HepG2 (cell line): ENCODE results near the gene RNF114. TPM values are rescaled to one million over a fixed set of nuclear protein-coding genes. Genes with fewer than 3 reads are reported as not detected.
A peak's percentile ranks its signal among the peaks of the same experiment; 100 is the strongest.

Experiments
- ARNT ChIP-seq: fragments of 450-650 bp; IDR thresholded peaks from 2 replicates; pipeline ENCODE4 v1.6.1; 2017
- FUBP1 ChIP-seq: sonication (generic); formaldehyde crosslinking; IDR thresholded peaks from 2 replicates; pipeline ENCODE4 v1.5.1; 2020; ENCODE audit warnings: missing genetic modification reagents, mild to moderate bottlenecking, borderline replicate concordance
- GMEB1 ChIP-seq: sonication (generic); formaldehyde crosslinking; IDR thresholded peaks from 2 replicates; pipeline ENCODE4 v1.5.1; 2020; ENCODE audit warnings: missing genetic modification reagents, mild to moderate bottlenecking, borderline replicate concordance
- HMGXB4 ChIP-seq, 2 experiments: sonication (generic) in 1 of 2; formaldehyde crosslinking in 1 of 2; IDR thresholded peaks; 2 replicates each; pipeline versions ENCODE4 v1.4.0 to v1.6.1; 2018 to 2020; ENCODE audit warnings: missing genetic modification reagents in 2 of 2, borderline replicate concordance in 1 of 2, low read depth in 1 of 2, mild to moderate bottlenecking in 1 of 2, missing biosample characterization in 1 of 2
- JDP2 ChIP-seq: sonication (generic); formaldehyde crosslinking; IDR thresholded peaks from 2 replicates; pipeline ENCODE4 v1.8.1; 2022; ENCODE audit warnings: missing genetic modification reagents, borderline replicate concordance
- NFYB ChIP-seq: sonication (generic); formaldehyde crosslinking; IDR thresholded peaks from 2 replicates; pipeline ENCODE4 v1.4.0; 2020; ENCODE audit warnings: missing genetic modification reagents
- SMAD9 ChIP-seq: sonication (generic); formaldehyde crosslinking; IDR thresholded peaks from 2 replicates; pipeline ENCODE4 v1.5.1; 2020; ENCODE audit warnings: mild to moderate bottlenecking, missing genetic modification reagents
- SNAPC2 ChIP-seq: sonication (generic); formaldehyde crosslinking; IDR thresholded peaks from 2 replicates; pipeline ENCODE4 v1.8.1; 2022; ENCODE audit warnings: mild to moderate bottlenecking, missing genetic modification reagents
- ZHX2 ChIP-seq, 2 experiments: sonication (generic) in 1 of 2; formaldehyde crosslinking in 1 of 2; IDR thresholded peaks; 2 replicates each; pipeline versions ENCODE4 v1.6.1 to v1.9.0; 2014 to 2022; ENCODE audit warnings: antibody characterized with exemption in 1 of 2, borderline replicate concordance in 1 of 2, inconsistent platforms in 1 of 2, low read depth in 1 of 2, missing genetic modification reagents in 1 of 2
- ZNF383 ChIP-seq: sonication (generic); formaldehyde crosslinking; IDR thresholded peaks from 2 replicates; pipeline ENCODE4 v1.4.0; 2020; ENCODE audit warnings: missing genetic modification reagents, mild to moderate bottlenecking, borderline replicate concordance
- ZNF749 ChIP-seq: sonication (generic); formaldehyde crosslinking; IDR thresholded peaks from 2 replicates; pipeline ENCODE4 v1.8.0; 2022; ENCODE audit warnings: mild to moderate bottlenecking, missing genetic modification reagents, moderate library complexity, borderline replicate concordance
- ZSCAN5A ChIP-seq: sonication (generic); formaldehyde crosslinking; IDR thresholded peaks from 2 replicates; pipeline ENCODE4 v1.8.0; 2022; ENCODE audit warnings: mild to moderate bottlenecking, missing genetic modification reagents, borderline replicate concordance
- polyA plus RNA-seq, 8 experiments: library from polyadenylated mRNA; depleted of rRNA in 3 of 8; stranded (reverse) in 7 of 8; unstranded in 1 of 8; fragments of >200 nt; fragmentation: Illumina TruSeq in 4 of 8; extraction: Trizol in 4 of 8; gene quantifications; 2 replicates each; pipeline versions ENCODE4 v1.2.1 to v1.2.3, GENCODE V29; 2011 to 2016; ENCODE audit warnings: low read depth in 4 of 8, missing spikeins in 1 of 8, mixed read lengths in 1 of 8; ENCODE audit not compliant: insufficient read depth in 1 of 8
- total RNA-seq, 5 experiments: library from RNA; depleted of rRNA; stranded (reverse); fragments of >200 nt; fragmentation: Illumina TruSeq; extraction: Trizol; gene quantifications; 2 replicates each; pipeline ENCODE4 v1.2.3, GENCODE V29; 2016; ENCODE audit warnings: low read depth in 1 of 5
- TF ChIP-seq, protein P1 (sequence below): IDR thresholded peaks from 2 replicates; pipeline ENCODE4 v1.6.1; 2012; ENCODE audit warnings: low read depth, low read length, improper control_type of control experiment

The RNF114 gene
- total and polyA plus RNA-seq, 2 of the 13 experiments (the other 11 are each of a cell fraction or from before 2014, with no cell fraction given): 119 to 126 TPM

DNA sequence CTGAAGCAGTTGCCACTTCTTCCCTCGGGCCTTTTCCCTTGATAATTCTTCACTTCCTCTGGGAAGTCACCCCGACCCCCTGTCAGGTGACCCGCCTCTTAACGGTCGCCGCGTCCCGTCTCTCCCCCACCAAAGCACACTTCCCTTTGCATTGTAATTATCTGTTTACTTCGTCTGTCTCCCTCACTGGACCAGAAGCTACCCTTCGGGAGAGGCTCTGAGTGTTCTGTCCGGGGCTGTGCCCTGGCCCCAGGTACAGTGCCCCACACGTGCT, 45.8 kb downstream of the RNF114 start (continued):
- TF ChIP-seq ZHX2 (IDR thresholded peaks at IDR 0.05; ENCODE audit: low read depth) (no peak), ZHX2 (CRISPR knock-in tag; IDR thresholded peaks at IDR 0.05; ENCODE audit: borderline replicate concordance) (no peak), SMAD9 (peak; percentile 95; the same call in 1 of the 2 replicates), GMEB1 (CRISPR knock-in tag) (0 out of 2 replicates have a peak, but pooled peaks have one; percentile 21), NFYB (CRISPR knock-in tag) (0 out of 2 replicates have a peak, but pooled peaks have one; percentile 8), SNAPC2 (CRISPR knock-in tag) (0 out of 2 replicates have a peak, but pooled peaks have one; percentile 2), ZNF749 (CRISPR knock-in tag) (no peak), HMGXB4 (CRISPR knock-in tag; IDR thresholded peaks at IDR 0.05; ENCODE audit: borderline replicate concordance in 1 of 2, low read depth in 1 of 2) (0 out of 4 replicates have a peak, but pooled peaks of 1 of the 2 experiments have one; percentile 7), ZNF383 (CRISPR knock-in tag) (no peak), ZSCAN5A (CRISPR knock-in tag) (peak; percentile 91; the same call in 1 of the 2 replicates), ARNT (no peak), JDP2 (CRISPR knock-in tag) (no peak), FUBP1 (0 out of 2 replicates have a peak, but pooled peaks have one; percentile 83)
- TF ChIP-seq, protein P1, sequence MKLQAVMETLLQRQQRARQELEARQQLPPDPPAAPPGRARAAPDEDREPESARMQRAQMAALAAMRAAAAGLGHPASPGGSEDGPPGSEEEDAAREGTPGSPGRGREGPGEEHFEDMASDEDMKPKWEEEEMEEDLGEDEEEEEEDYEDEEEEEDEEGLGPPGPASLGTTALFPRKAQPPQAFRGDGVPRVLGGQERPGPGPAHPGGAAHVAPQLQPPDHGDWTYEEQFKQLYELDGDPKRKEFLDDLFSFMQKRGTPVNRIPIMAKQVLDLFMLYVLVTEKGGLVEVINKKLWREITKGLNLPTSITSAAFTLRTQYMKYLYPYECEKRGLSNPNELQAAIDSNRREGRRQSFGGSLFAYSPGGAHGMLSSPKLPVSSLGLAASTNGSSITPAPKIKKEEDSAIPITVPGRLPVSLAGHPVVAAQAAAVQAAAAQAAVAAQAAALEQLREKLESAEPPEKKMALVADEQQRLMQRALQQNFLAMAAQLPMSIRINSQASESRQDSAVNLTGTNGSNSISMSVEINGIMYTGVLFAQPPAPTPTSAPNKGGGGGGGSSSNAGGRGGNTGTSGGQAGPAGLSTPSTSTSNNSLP: no peak
